A549 treated with Mapracorat at 1 μM for 4 hours (cell line): Measurements from ENCODE around the gene FNDC5. TPM values are rescaled to one million over a fixed set of nuclear protein-coding genes. Genes with fewer than 3 reads are reported as not detected.

Source experiments
- total RNA-seq: library from RNA; stranded (reverse); fragments of 200-300 nt; extraction: Qiagen RNA extraction; gene quantifications from 5 replicates; pipeline ENCODE4 v1.2.3, GENCODE V29; 2022

Gene FNDC5
- total RNA-seq = 0.17 to 0.80 TPM (median 0.30 TPM) in 5 replicates

GRCh38 chr1:32870615-32871363 is at the start of gene FNDC5:
FNDC5 (minus strand) TSS chr1:32870912.

GRCh38 chr1:32900956-32901822 is 30.5 kb upstream of the FNDC5 start, which contains the start of gene TMEM54:
TMEM54 (minus strand) TSS chr1:32901389; CDS start chr1:32901238, 151 bp downstream.

GRCh38 chr1:32886004-32886827 is 15.5 kb upstream of the FNDC5 start, which contains the start of gene HPCA:
HPCA (plus strand) TSS chr1:32886491; CDS start chr1:32888899, 2,408 bp downstream.

GRCh38 chr1:32817159-32817814 is 53.4 kb downstream of the FNDC5 start, which contains the start of the genes S100PBP and YARS1:
S100PBP (plus strand) TSS chr1:32817653; CDS start chr1:32826100, 8,447 bp downstream.
YARS1 (minus strand) TSS chr1:32817358; CDS start chr1:32817244, 114 bp downstream.

Other genes with a start within 250 kb of the FNDC5 start
- 35.0 to 55.6 TPM (median 37.1 TPM) in 5 replicates for gene ZBTB8OS, start 220.4 kb downstream of the FNDC5 start, total RNA-seq
- 66.7 to 82.1 TPM (median 76.6 TPM) in 5 replicates for gene RBBP4, start 219.7 kb downstream of the FNDC5 start, total RNA-seq
- 10.7 to 15.2 TPM (median 14.5 TPM) in 5 replicates for gene SYNC, start 168.1 kb downstream of the FNDC5 start, total RNA-seq
- 57.3 to 81.4 TPM (median 60.4 TPM) in 5 replicates for gene YARS1, start 53.6 kb downstream of the FNDC5 start, total RNA-seq
- gene S100PBP, start 53.3 kb downstream of the FNDC5 start, total RNA-seq = 10.4 to 16.3 TPM (median 14.6 TPM) in 5 replicates
- 0.21 to 0.53 TPM (median 0.51 TPM) in 4 of 5 replicates, not detected in the other for gene HPCA, start 15.6 kb upstream of the FNDC5 start, total RNA-seq
- gene TMEM54, start 30.5 kb upstream of the FNDC5 start, total RNA-seq = 27.5 to 44.3 TPM (median 42.9 TPM) in 5 replicates
- gene RNF19B, start 93.9 kb upstream of the FNDC5 start, total RNA-seq = 18.9 to 20.1 TPM (median 19.4 TPM) in 5 replicates
- 145 to 161 TPM (median 149 TPM) in 5 replicates for gene AK2, start 166.0 kb upstream of the FNDC5 start, total RNA-seq
- gene AZIN2, start 210.2 kb upstream of the FNDC5 start, total RNA-seq = 0.66 to 1.1 TPM (median 0.72 TPM) in 5 replicates